Smooth muscle cell (in vitro differentiated cells): ENCODE data around the gene PRR22. TPM values are rescaled to one million over a fixed set of nuclear protein-coding genes. Genes with fewer than 3 reads are reported as not detected.

Experiments
- DNase-seq: peaks from one replicate; lab custom pipeline; 2025; ENCODE audit not compliant: unreplicated experiment; lab: John Stamatoyannopoulos, UW
- H2AFZ ChIP-seq: fragments of 200-600 bp; sonication (generic); 2 replicates; pipeline ENCODE4 v1.6.0; 2016; ENCODE audit warnings: antibody characterized with exemption, low read depth, mild to moderate bottlenecking
- H3F3A ChIP-seq: fragments of 200-600 bp; sonication (generic); 2 replicates; pipeline ENCODE4 v1.6.0; 2017; ENCODE audit warnings: antibody characterized with exemption, low read depth
- H3K27ac ChIP-seq: fragments of 200-600 bp; sonication (generic); 2 replicates; pipeline ENCODE4 v1.5.1; 2016; ENCODE audit warnings: low read depth, mild to moderate bottlenecking
- H3K27me3 ChIP-seq: fragments of 200-600 bp; sonication (generic); 2 replicates; pipeline ENCODE4 v1.6.1; 2016; ENCODE audit warnings: low read depth, mild to moderate bottlenecking
- H3K36me3 ChIP-seq: fragments of 200-600 bp; sonication (generic); 2 replicates; pipeline ENCODE4 v1.5.1; 2016; ENCODE audit warnings: low read depth
- H3K4me1 ChIP-seq: fragments of 200-600 bp; sonication (generic); 2 replicates; pipeline ENCODE4 v1.5.1; 2016; ENCODE audit warnings: low read depth
- H3K4me2 ChIP-seq: fragments of 200-600 bp; sonication (generic); 2 replicates; pipeline ENCODE4 v1.6.0; 2016; ENCODE audit warnings: mild to moderate bottlenecking
- H3K4me3 ChIP-seq: fragments of 200-600 bp; sonication (generic); 2 replicates; pipeline ENCODE4 v1.5.1; 2016; ENCODE audit warnings: mild to moderate bottlenecking
- H3K79me2 ChIP-seq: fragments of 200-600 bp; sonication (generic); 2 replicates; pipeline ENCODE4 v1.6.0; 2016; ENCODE audit warnings: low read depth, mild to moderate bottlenecking
- H3K9ac ChIP-seq: fragments of 200-600 bp; sonication (generic); 2 replicates; pipeline ENCODE4 v1.6.0; 2016; ENCODE audit warnings: low read depth
- H3K9me3 ChIP-seq: fragments of 200-600 bp; sonication (generic); replicated peaks from 2 replicates; pipeline ENCODE4 v1.5.1; 2016; ENCODE audit warnings: low read depth
- H4K20me1 ChIP-seq: fragments of 200-600 bp; sonication (generic); 2 replicates; pipeline ENCODE4 v1.6.0; 2016; ENCODE audit warnings: low read depth
- CTCF ChIP-seq: fragments of 200-600 bp; sonication (generic); IDR thresholded peaks from 2 replicates; pipeline ENCODE4 v1.5.1; 2017; ENCODE audit warnings: borderline replicate concordance, mild to moderate bottlenecking, antibody characterized with exemption; ENCODE audit not compliant: insufficient read depth, poor library complexity, severe bottlenecking
- WGBS: methylation state at CpG from one replicate; pipeline ENCODE4 v1.1.7; 2016; ENCODE audit warnings: low lambda C conversion rate; 5-methylcytosine and 5-hydroxymethylcytosine counted together
- polyA plus RNA-seq: library from polyadenylated mRNA; unstranded; fragments of >200 nt; fragmentation: Nextera tagmentation; extraction: Ambion mirVana; gene quantifications from 2 replicates; pipeline ENCODE4 v1.2.1, GENCODE V29; 2016
- total RNA-seq: library from RNA; depleted of rRNA; stranded (reverse); fragments of >200 nt; gene quantifications from 2 replicates; pipeline ENCODE4 v1.2.3, GENCODE V29; 2014

PRR22 gene
- total and polyA plus RNA-seq, 2 experiments from 2014 or later = 0.65 to 1.5 TPM

GRCh38 chr19:5825178-5825577 lies 40.6 kb upstream of the PRR22 start:
- no peak overlapping the region for H2AFZ ChIP-seq
- H3K9ac ChIP-seq = no peak overlapping the region
- no peak for DNase-seq
- H3K27ac ChIP-seq = no peak overlapping the region
- no peaks in the 10 kb centered on the region for H3K36me3 ChIP-seq
- H3K4me3 ChIP-seq = no peak overlapping the region
- H3K9me3 ChIP-seq = no peaks in the 10 kb centered on the region
- H3K79me2 ChIP-seq = no peaks in the 10 kb centered on the region
- H4K20me1 ChIP-seq = no peaks in the 10 kb centered on the region
- TF ChIP-seq CTCF = no peak
- H3K4me2 ChIP-seq = no peak overlapping the region
- H3K4me1 ChIP-seq = no peaks in the 10 kb centered on the region
- H3F3A ChIP-seq = no peaks in the 10 kb centered on the region
- no peaks in the 10 kb centered on the region for H3K27me3 ChIP-seq
- WGBS = 94% methylated on average over 21 of the region's 21 CpGs

- H3K9ac ChIP-seq = no peak overlapping the region
- H3K4me2 ChIP-seq = no peak overlapping the region
- TF ChIP-seq CTCF = no peak
- no peak overlapping the region for H3K4me3 ChIP-seq
- no peaks in the 10 kb centered on the region for H3K36me3 ChIP-seq
- no peaks in the 10 kb centered on the region for H3K27me3 ChIP-seq
- H3F3A ChIP-seq = no peaks in the 10 kb centered on the region
- no peak for DNase-seq
- H2AFZ ChIP-seq = no peak overlapping the region
- H3K27ac ChIP-seq = no peak overlapping the region
- no peaks in the 10 kb centered on the region for H3K9me3 ChIP-seq
- H3K79me2 ChIP-seq = no peaks in the 10 kb centered on the region
- H3K4me1 ChIP-seq = no peaks in the 10 kb centered on the region
- 95% methylated on average over 8 of the region's 10 CpGs for WGBS
- H4K20me1 ChIP-seq = no peaks in the 10 kb centered on the region
Measured at GRCh38 chr19:5824751-5825150, 40.2 kb upstream of the PRR22 start.

- Histone ChIP-seq H3K4me2 (no peak overlapping the region), H3K4me3 (no peak overlapping the region), H4K20me1 (no peaks in the 10 kb centered on the region), H3K36me3 (no peaks in the 10 kb centered on the region), H3K4me1 (no peaks in the 10 kb centered on the region), H3F3A (no peaks in the 10 kb centered on the region), H2AFZ (no peak overlapping the region), H3K79me2 (no peaks in the 10 kb centered on the region), H3K9me3 (no peaks in the 10 kb centered on the region), H3K27me3 (no peaks in the 10 kb centered on the region), H3K27ac (no peak overlapping the region), H3K9ac (no peak overlapping the region)
- no peak for DNase-seq
- TF ChIP-seq CTCF = no peak
- whole genome bisulfite sequencing = 84% methylated on average over 30 of the region's 30 CpGs
Measured at GRCh38 chr19:5823579-5824281, 39.2 kb upstream of the PRR22 start.

GRCh38 chr19:5822181-5822844 lies 37.8 kb upstream of the PRR22 start:
- no peaks in the 10 kb centered on the region for H3F3A ChIP-seq
- TF ChIP-seq CTCF = no peak
- no peaks in the 10 kb centered on the region for H3K9me3 ChIP-seq
- 81% methylated on average over 28 of the region's 30 CpGs for WGBS
- no peaks in the 10 kb centered on the region for H3K36me3 ChIP-seq
- H3K9ac ChIP-seq = no peak overlapping the region
- H3K27me3 ChIP-seq = no peaks in the 10 kb centered on the region
- H3K4me1 ChIP-seq = no peaks in the 10 kb centered on the region
- no peak overlapping the region for H3K4me3 ChIP-seq
- H3K79me2 ChIP-seq = no peaks in the 10 kb centered on the region
- no peak overlapping the region for H3K27ac ChIP-seq
- no peak for DNase-seq
- no peak overlapping the region for H2AFZ ChIP-seq
- no peak overlapping the region for H3K4me2 ChIP-seq
- H4K20me1 ChIP-seq = no peaks in the 10 kb centered on the region
